Adipocyte (in vitro differentiated cells): ENCODE results near the gene CLDN34.

Source experiments
- DNase-seq: peaks from one replicate; pipeline ENCODE4 v3.0.0-alpha.2; 2015; ENCODE audit warnings: low read depth
- H3K27me3 ChIP-seq: replicated peaks from 2 replicates; pipeline ENCODE4 v1.7.0; 2013; ENCODE audit warnings: mild to moderate bottlenecking, low read length, moderate library complexity; ENCODE audit not compliant: control insufficient read depth, insufficient read depth
- H3K36me3 ChIP-seq: 2 replicates; pipeline ENCODE4 v1.7.0; 2013; ENCODE audit warnings: low read length, mild to moderate bottlenecking, moderate library complexity; ENCODE audit not compliant: control insufficient read depth, insufficient read depth, severe bottlenecking
- H3K4me1 ChIP-seq: 2 replicates; pipeline ENCODE4 v1.7.0; 2013; ENCODE audit warnings: mild to moderate bottlenecking, low read length, moderate library complexity; ENCODE audit not compliant: control insufficient read depth, insufficient read depth
- H3K4me3 ChIP-seq: 2 replicates; pipeline ENCODE4 v1.7.0; 2013; ENCODE audit warnings: mild to moderate bottlenecking, low read length, moderate library complexity
- H3K9ac ChIP-seq: 2 replicates; pipeline ENCODE4 v1.7.0; 2013; ENCODE audit warnings: mild to moderate bottlenecking, low read length, moderate library complexity
- H3K9me3 ChIP-seq: 2 replicates; pipeline ENCODE4 v1.7.0; 2013; ENCODE audit warnings: mild to moderate bottlenecking, low read length, moderate library complexity; ENCODE audit not compliant: control insufficient read depth

The CLDN34 gene, protein sequence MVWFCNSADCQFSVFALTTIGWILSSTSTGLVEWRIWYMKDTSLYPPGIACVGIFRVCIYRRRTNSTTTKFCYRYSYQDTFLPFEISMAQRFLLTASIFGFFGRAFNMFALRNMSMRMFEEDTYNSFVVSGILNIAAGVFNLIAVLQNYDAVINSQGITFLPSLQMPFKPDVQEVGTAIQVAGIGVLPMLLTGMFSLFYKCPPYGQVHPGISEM

DNA sequence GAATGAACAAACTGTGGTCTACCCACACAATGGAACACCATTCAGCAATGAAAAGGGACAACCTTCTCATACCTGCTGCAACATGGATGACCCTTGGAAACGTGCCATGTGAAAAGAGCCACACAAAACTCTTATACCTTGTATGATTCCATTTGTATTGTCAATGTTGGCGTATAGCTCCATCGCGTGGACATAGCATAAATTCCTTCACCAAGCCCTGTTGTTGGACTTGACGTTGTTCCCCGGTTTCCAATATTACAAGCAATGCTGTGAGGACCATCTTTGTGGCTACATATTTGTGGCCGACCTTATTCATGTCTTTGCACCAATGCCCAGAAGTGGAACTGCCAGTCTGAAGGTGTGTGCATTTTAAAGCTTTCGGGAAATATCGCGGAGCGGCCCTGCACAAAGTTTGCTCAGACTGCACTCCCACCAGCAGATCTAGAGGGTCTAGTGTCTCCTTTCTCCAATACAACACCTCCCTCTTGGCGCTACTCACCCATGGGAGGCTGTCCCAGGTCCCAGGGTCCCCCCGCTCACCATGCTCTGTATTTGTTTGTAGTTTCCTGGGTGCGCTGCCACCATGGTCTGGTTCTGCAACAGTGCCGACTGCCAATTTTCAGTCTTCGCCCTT is at the start of gene CLDN34:
CLDN34 (plus strand) TSS at position 584 of the 634 bp plus-strand sequence; CDS start at position 584, 0 bp downstream.
- H3K4me1 ChIP-seq = no peaks in the 10 kb centered on the region
- DNase-seq = no peak
- H3K27me3 ChIP-seq = peaks cover 2% of the 10 kb centered on the region
- H3K36me3 ChIP-seq = no peaks in the 10 kb centered on the region
- H3K9ac ChIP-seq = no peak within 1 kb of the TSS
- H3K4me3 ChIP-seq = no peak within 1 kb of the TSS
- no peaks in the 10 kb centered on the region for H3K9me3 ChIP-seq

DNA sequence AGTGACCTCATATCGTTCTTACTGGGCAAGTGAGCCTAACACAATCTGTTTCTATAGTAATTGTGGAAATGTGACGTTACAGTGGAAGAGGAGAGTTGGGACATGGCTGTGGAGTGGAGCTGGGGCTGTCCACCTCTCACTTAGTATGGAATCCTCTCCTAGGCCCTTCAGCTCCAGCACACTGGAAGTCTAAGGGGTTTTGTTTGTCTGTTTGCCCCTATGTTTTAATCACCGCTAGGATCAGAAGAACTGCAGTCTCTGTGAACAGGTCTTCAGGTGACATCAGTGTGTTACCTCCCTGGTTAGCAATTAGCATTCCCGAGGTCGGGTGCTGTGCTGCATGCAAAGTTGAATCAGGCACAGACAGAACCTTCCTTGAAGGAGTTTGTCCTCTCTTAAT is 49.3 kb upstream of the CLDN34 start:
- no peak overlapping the region for H3K4me3 ChIP-seq
- H3K4me1 ChIP-seq = no peaks in the 10 kb centered on the region
- DNase-seq = no peak
- no peaks in the 10 kb centered on the region for H3K36me3 ChIP-seq
- peaks cover 5% of the 10 kb centered on the region for H3K27me3 ChIP-seq
- no peak overlapping the region for H3K9ac ChIP-seq
- peaks cover 3% of the 10 kb centered on the region for H3K9me3 ChIP-seq

DNA sequence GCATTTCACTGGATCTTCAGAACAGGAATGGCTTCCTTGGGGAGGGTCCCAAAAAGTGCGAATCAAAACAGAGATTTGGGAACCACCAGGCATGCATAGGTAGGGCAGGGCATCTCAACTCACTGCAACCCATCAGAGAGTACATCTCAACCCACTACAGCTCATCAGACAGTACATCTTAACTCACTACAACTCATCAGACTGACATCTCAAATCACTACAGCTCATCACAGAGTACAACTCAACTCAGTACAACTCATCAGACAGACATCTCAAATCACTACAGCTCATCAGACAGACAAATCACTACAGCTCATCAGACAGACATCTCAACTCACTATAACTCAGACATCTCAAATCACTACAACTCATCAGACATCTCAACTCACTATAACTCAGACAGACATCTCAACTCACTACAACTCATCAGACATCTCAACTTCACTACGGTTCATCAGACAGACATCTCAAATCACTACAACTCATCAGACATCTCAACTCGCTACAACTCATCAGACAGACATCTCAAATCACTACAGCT is 47.5 kb upstream of the CLDN34 start:
- Histone ChIP-seq H3K9me3 (peaks cover 3% of the 10 kb centered on the region), H3K27me3 (peaks cover 5% of the 10 kb centered on the region), H3K9ac (no peak overlapping the region), H3K4me3 (no peak overlapping the region), H3K36me3 (no peaks in the 10 kb centered on the region), H3K4me1 (no peaks in the 10 kb centered on the region)
- DNase-seq = no peak

DNA sequence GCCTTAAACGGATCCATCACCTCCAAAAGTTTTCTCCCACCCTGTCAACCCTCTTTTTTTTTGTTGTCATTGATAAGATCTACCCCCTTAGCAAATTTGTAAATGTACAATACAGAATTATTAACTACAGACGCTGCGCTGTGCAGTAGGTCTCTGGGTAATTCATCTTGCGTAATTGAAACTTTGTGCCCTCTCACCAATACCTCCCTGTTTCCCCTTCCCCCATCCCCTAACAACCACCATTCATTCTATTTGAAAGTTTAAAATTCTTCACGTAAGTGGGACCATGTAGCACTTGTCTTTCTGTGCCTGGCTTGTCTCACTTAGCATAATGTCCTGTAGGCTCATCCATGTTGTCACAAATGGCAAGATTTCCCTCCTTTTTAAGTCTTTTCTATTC is 45.8 kb upstream of the CLDN34 start:
- H3K4me1 ChIP-seq = no peaks in the 10 kb centered on the region
- no peak overlapping the region for H3K4me3 ChIP-seq
- no peak for DNase-seq
- peaks cover 3% of the 10 kb centered on the region for H3K9me3 ChIP-seq
- no peaks in the 10 kb centered on the region for H3K36me3 ChIP-seq
- no peaks in the 10 kb centered on the region for H3K27me3 ChIP-seq
- no peak overlapping the region for H3K9ac ChIP-seq

DNA sequence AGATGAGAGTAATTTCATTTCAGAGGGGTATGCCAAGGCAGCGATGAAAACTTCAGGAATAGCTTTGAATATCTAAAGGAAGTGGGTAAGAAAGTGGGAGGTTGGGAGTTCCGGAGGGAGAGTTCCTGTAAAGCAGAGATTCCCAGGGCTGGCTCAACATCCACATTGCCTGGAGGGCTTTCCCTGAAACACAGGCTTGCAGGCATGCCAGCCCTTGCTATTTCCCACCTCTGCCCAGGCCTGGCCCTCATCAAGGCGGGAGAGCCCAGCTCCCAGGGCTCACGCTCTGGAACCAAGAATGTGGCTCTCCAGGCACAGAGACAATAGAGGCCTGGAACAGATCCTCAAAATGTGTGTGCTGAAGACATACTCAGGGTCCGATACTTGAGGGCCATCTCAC is 43.8 kb upstream of the CLDN34 start:
- H3K4me1 ChIP-seq = no peaks in the 10 kb centered on the region
- H3K27me3 ChIP-seq = no peaks in the 10 kb centered on the region
- no peaks in the 10 kb centered on the region for H3K36me3 ChIP-seq
- no peak overlapping the region for H3K4me3 ChIP-seq
- H3K9ac ChIP-seq = no peak overlapping the region
- DNase-seq = peak; percentile 22
- H3K9me3 ChIP-seq = peaks cover 3% of the 10 kb centered on the region

DNA sequence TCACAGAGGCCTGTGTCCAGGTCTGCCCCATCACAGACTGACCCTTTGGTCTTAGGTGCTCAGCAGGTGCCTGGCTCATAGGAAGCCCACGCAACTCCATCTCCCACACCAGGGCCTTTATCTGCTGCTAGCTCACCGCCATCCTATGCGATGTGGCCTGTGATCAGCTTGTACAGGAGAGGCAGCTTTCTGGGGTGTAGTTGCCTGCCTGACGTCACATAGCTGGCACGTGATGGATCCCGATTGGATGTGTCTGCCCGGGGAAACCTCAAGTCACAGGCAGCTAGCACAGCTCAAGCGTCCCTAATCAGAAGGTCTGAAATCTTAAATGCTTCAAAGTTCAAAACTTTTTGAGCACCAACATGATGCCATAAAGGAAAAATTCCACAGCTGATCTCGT is 41.2 kb upstream of the CLDN34 start:
- Histone ChIP-seq H3K27me3 (no peaks in the 10 kb centered on the region), H3K9ac (no peak overlapping the region), H3K4me3 (no peak overlapping the region), H3K4me1 (no peaks in the 10 kb centered on the region), H3K9me3 (peaks cover 3% of the 10 kb centered on the region), H3K36me3 (no peaks in the 10 kb centered on the region)
- DNase-seq = no peak

DNA sequence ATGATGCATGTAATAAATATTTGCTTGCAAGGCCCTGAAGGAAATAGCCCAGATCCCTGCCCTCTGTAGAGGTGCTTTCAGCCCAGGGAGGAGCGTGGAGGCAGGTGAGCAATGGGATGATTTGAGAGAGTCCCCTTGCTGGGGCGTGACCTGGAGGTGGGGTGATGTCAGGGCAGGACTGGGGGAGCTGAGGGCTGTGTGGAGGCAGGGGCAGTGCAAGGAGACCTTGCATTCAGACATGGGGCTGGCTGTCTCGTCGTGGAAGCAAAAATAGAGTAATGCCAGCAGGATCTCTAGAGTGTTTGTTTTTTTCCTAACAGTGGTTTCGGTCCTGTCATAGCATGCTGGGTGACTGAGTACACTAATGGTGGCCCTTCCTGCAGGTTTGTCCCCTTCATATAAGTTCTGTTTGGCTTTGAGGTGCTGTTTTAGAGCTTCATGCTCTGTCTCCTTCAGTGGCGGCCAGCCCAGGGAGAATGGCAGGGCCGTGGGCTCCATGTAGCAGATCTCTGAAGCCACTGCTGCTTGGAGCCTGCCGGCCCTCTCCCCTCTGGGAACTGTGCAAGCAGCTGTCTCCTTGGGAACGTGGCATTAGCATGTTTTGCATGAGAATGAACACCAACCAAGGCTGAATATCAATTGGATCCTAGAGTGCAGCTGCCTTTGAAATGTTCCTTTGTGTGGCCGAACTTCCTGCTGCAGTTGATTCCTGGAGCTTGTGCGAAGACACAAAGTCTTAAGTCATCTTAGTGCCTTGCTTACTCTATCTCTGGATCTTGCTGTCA is 39.3 kb upstream of the CLDN34 start:
- H3K36me3 ChIP-seq = no peaks in the 10 kb centered on the region
- no peak overlapping the region for H3K4me3 ChIP-seq
- H3K9me3 ChIP-seq = no peaks in the 10 kb centered on the region
- no peak overlapping the region for H3K9ac ChIP-seq
- no peak for DNase-seq
- H3K4me1 ChIP-seq = no peaks in the 10 kb centered on the region
- H3K27me3 ChIP-seq = no peaks in the 10 kb centered on the region

DNA sequence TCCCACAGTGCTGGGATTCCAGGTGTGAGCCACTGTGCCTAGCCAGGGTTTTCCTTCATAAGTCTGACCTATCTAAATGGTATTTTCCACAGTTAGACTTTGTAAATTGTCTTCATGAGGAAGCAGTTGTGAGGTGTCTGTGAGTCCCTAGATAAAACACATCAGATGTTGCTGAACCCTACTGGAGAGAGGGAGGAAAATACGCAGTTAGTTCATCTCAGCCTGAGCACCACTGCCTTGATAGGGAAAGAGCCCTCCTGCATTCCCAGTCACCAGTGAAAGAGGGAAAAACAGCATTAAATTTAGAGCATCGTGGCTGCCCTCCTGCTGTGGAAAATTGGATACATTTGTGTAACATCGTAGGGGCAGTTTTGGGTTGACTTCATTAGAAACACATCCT is 31.7 kb upstream of the CLDN34 start:
- Histone ChIP-seq H3K27me3 (peaks cover 8% of the 10 kb centered on the region), H3K9me3 (no peaks in the 10 kb centered on the region), H3K4me3 (no peak overlapping the region), H3K9ac (no peak overlapping the region), H3K36me3 (no peaks in the 10 kb centered on the region), H3K4me1 (no peaks in the 10 kb centered on the region)
- no peak for DNase-seq

DNA sequence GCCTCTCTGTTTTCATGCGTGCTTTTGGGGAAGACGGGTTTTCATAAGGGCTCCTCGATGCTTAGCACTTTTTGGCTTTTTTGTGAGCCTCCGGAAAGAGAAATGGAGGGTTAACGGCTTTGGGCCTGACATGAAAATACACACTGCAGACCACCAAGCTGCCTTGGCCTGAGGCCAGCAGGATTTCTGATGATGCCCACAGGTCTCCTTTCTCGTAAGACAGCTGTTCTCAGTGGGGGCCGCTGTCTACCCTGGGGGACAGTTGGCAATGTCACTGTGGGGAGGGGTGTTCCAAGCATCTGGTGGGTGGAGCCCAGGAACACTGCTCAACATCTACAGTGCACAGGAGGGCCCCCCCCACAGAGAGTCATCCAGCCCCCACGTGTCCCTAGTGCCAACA is 29.4 kb upstream of the CLDN34 start:
- DNase-seq = no peak
- Histone ChIP-seq H3K4me3 (no peak overlapping the region), H3K9ac (no peak overlapping the region), H3K9me3 (no peaks in the 10 kb centered on the region), H3K36me3 (no peaks in the 10 kb centered on the region), H3K4me1 (no peaks in the 10 kb centered on the region), H3K27me3 (peaks cover 8% of the 10 kb centered on the region)

DNA sequence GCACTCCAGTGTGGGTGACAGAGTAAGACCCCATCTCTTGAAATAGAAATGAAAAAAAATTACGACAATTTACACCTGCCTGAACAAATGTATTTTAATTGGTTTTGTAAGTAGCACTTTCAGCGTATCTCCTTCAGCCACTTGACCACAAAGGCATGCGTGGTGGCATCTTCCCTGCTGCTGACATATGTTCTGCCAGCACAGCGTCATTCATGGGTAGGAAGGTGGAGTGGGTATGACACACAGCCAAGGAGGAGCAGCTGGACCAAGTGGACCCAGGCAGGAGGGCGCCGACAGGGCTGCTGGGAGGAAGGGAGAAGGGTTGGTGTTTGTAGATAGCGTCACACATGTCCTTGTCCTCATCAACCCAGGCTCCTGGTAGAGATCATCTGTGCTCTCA is 28.6 kb upstream of the CLDN34 start:
- Histone ChIP-seq H3K4me3 (no peak overlapping the region), H3K36me3 (no peaks in the 10 kb centered on the region), H3K9me3 (no peaks in the 10 kb centered on the region), H3K9ac (no peak overlapping the region), H3K4me1 (no peaks in the 10 kb centered on the region), H3K27me3 (peaks cover 8% of the 10 kb centered on the region)
- no peak for DNase-seq

DNA sequence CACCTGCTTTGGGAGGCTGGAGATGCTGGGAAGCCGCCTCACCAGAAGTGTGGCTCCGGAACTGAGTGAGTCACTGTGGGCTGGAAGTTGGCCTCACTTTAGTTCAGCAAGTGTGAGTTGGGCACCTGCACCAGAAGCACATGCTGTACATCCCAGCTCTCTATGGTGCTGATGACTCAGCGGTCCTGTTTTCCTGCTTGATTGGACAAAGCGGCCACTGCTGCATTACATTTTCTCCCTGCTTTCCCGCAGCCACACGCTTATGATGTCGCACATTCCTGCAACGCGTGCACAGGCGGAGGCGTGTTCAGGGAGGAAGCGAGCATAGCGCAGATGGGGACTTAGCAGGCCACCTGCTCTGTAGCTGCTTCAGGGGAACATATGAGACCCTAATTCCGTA is 26.7 kb upstream of the CLDN34 start:
- Histone ChIP-seq H3K4me3 (no peak overlapping the region), H3K36me3 (no peaks in the 10 kb centered on the region), H3K9ac (no peak overlapping the region), H3K27me3 (peaks cover 8% of the 10 kb centered on the region), H3K9me3 (no peaks in the 10 kb centered on the region), H3K4me1 (no peaks in the 10 kb centered on the region)
- peak; percentile 3 for DNase-seq
